Epithelial cell of esophagus (primary cell): ENCODE data around the gene FLRT3.

Experiments used
- DNase-seq: peaks from one replicate; pipeline ENCODE4 v3.0.0; 2010; ENCODE audit warnings: low read depth
- H3K4me3 ChIP-seq: 2 replicates; pipeline ENCODE4 v1.5.1; 2011; ENCODE audit warnings: mild to moderate bottlenecking, low read length, control low read depth
- TF ChIP-seq, protein P1 (sequence below): IDR thresholded peaks from 2 replicates; pipeline ENCODE4 v1.5.1; 2011; ENCODE audit warnings: low read depth, mild to moderate bottlenecking, low read length, control low read depth, inconsistent platforms; ENCODE audit not compliant: insufficient read depth; ENCODE audit errors: missing control alignments

FLRT3 gene

DNA sequence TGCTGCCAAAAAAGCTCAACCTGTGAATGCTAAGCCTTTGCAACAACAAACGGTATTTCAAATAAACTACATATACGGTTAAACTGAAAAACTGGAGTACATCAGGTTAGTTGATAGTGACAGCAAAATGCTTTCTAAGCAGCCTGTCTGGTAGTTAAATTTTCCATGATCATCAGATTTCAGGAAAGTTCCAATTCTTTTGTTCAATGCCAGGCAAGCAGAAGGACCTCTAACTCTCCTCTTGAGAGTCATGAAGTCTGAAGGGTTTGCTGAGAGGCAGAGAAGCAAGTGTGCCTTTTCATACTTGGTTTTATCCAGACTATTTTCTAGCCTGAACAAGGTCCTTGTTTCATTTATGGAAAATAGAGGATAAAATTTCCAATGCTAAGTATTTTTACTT is 4.5 kb downstream of the FLRT3 start:
- TF ChIP-seq, protein P1, sequence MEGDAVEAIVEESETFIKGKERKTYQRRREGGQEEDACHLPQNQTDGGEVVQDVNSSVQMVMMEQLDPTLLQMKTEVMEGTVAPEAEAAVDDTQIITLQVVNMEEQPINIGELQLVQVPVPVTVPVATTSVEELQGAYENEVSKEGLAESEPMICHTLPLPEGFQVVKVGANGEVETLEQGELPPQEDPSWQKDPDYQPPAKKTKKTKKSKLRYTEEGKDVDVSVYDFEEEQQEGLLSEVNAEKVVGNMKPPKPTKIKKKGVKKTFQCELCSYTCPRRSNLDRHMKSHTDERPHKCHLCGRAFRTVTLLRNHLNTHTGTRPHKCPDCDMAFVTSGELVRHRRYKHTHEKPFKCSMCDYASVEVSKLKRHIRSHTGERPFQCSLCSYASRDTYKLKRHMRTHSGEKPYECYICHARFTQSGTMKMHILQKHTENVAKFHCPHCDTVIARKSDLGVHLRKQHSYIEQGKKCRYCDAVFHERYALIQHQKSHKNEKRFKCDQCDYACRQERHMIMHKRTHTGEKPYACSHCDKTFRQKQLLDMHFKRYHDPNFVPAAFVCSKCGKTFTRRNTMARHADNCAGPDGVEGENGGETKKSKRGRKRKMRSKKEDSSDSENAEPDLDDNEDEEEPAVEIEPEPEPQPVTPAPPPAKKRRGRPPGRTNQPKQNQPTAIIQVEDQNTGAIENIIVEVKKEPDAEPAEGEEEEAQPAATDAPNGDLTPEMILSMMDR: no peak
- DNase-seq: no peak
- H3K4me3 ChIP-seq: peak overlapping the region; percentile 93

- H3K4me3 ChIP-seq: peak overlapping the region; percentile 7
- DNase-seq: no peak
- TF ChIP-seq, protein P1: no peak
These were observed 5.8 kb downstream of the FLRT3 start for GRCh38 chr20:14331646-14332045.

DNA sequence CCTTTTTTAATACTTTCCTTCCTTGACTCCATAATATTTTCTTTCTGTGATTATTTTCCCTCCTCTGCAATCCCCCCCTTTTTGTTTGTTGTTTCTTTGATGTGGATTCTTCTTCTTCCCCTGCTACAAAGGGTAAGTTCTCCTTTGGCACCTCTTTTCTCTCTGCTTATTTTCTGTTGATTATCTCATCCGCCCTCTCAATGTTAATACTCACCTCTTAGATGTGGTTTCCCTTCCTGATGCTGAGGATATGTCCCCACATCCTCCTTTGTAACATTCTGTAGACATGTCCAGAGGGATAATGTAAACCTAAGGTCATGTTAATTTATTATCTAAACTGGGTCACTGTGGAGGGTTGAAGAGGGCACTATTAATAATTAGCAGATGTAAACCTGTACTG is 17.7 kb downstream of the FLRT3 start:
- H3K4me3 ChIP-seq: no peak overlapping the region
- TF ChIP-seq, protein P1: no peak
- DNase-seq: no peak

- no peak for DNase-seq
- TF ChIP-seq, protein P1: no peak
- no peak overlapping the region for H3K4me3 ChIP-seq
These were observed 23.9 kb downstream of the FLRT3 start for GRCh38 chr20:14313341-14314020.

- H3K4me3 ChIP-seq: no peak overlapping the region
- no peak for DNase-seq
- TF ChIP-seq, protein P1: no peak
These were observed 25.4 kb downstream of the FLRT3 start for GRCh38 chr20:14312001-14312400.

- TF ChIP-seq, protein P1: no peak
- DNase-seq: peak; percentile 62
- no peak overlapping the region for H3K4me3 ChIP-seq
These were observed 26.3 kb downstream of the FLRT3 start for GRCh38 chr20:14310977-14311627.

GRCh38 chr20:14307956-14308355 is 29.5 kb downstream of the FLRT3 start:
- no peak overlapping the region for H3K4me3 ChIP-seq
- TF ChIP-seq, protein P1: no peak
- no peak for DNase-seq
